GM23248 (cell line): ENCODE results near the gene EFCAB11. TPM values are rescaled to one million over a fixed set of nuclear protein-coding genes. Genes with fewer than 3 reads are reported as not detected.

Experiments used
- DNase-seq: peaks from one replicate; pipeline ENCODE4 v3.0.0-alpha.2; 2015
- H2AFZ ChIP-seq: fragments of 200-600 bp; sonication (generic); 2 replicates; pipeline ENCODE4 v1.6.1; 2016; ENCODE audit warnings: antibody characterized with exemption
- H3F3A ChIP-seq: fragments of 200-600 bp; sonication (generic); 2 replicates; pipeline ENCODE4 v1.6.1; 2016; ENCODE audit warnings: mild to moderate bottlenecking, antibody characterized with exemption, mixed run types; ENCODE audit not compliant: insufficient read depth
- H3K27ac ChIP-seq: fragments of 200-600 bp; sonication (generic); 2 replicates; pipeline ENCODE4 v1.5.1; 2016; ENCODE audit warnings: mild to moderate bottlenecking
- H3K27me3 ChIP-seq: fragments of 200-600 bp; sonication (generic); replicated peaks from 2 replicates; pipeline ENCODE4 v1.6.1; 2016; ENCODE audit warnings: mild to moderate bottlenecking; ENCODE audit not compliant: insufficient read depth
- H3K36me3 ChIP-seq: fragments of 200-600 bp; sonication (generic); 2 replicates; pipeline ENCODE4 v1.6.1; 2016; ENCODE audit warnings: low read depth, mild to moderate bottlenecking
- H3K4me1 ChIP-seq: fragments of 200-600 bp; sonication (generic); 2 replicates; pipeline ENCODE4 v1.6.1; 2016; ENCODE audit warnings: mild to moderate bottlenecking; ENCODE audit not compliant: insufficient read depth
- H3K4me2 ChIP-seq: fragments of 200-600 bp; sonication (generic); one replicate; pipeline ENCODE4 v1.6.1; 2016; ENCODE audit warnings: mild to moderate bottlenecking; ENCODE audit not compliant: unreplicated experiment
- H3K4me3 ChIP-seq: fragments of 200-600 bp; sonication (generic); 2 replicates; pipeline ENCODE4 v1.5.1; 2016; ENCODE audit warnings: mild to moderate bottlenecking
- H3K79me2 ChIP-seq: fragments of 200-600 bp; sonication (generic); 2 replicates; pipeline ENCODE4 v1.6.1; 2016; ENCODE audit warnings: mild to moderate bottlenecking; ENCODE audit not compliant: insufficient read depth
- H3K9ac ChIP-seq: fragments of 200-600 bp; sonication (generic); 2 replicates; pipeline ENCODE4 v1.6.1; 2016; ENCODE audit warnings: mild to moderate bottlenecking
- H3K9me2 ChIP-seq: fragments of 200-600 bp; sonication (generic); 2 replicates; pipeline ENCODE4 v1.6.1; 2016; ENCODE audit warnings: mixed run types, mild to moderate bottlenecking, moderate library complexity; ENCODE audit not compliant: insufficient read depth
- H3K9me3 ChIP-seq: fragments of 200-600 bp; sonication (generic); one replicate; pipeline ENCODE4 v1.6.1; 2017; ENCODE audit warnings: low read depth
- H4K20me1 ChIP-seq: fragments of 200-600 bp; sonication (generic); 2 replicates; pipeline ENCODE4 v1.6.0; 2016; ENCODE audit not compliant: insufficient read depth
- EZH2 ChIP-seq: fragments of 200-600 bp; sonication (generic); IDR thresholded peaks from 2 replicates; pipeline ENCODE4 v1.6.1; 2018; ENCODE audit warnings: antibody characterized with exemption, mild to moderate bottlenecking; ENCODE audit not compliant: insufficient read depth, poor library complexity, severe bottlenecking
- EZH2phosphoT487 ChIP-seq: fragments of 200-600 bp; sonication (generic); IDR thresholded peaks from 2 replicates; pipeline ENCODE4 v1.6.1; 2018; ENCODE audit warnings: antibody characterized with exemption, moderate library complexity, mild to moderate bottlenecking, low read depth; ENCODE audit not compliant: insufficient read depth
- WGBS, 2 experiments: methylation state at CpG; one replicate each; pipeline ENCODE4 v1.1.6; 2015 to 2017; ENCODE audit warnings: low lambda C conversion rate in 2 of 2, low coverage in 1 of 2; ENCODE audit errors: missing lambda C conversion rate in 2 of 2; 5-methylcytosine and 5-hydroxymethylcytosine counted together
- in situ Hi-C: fragments of 300-500 bp; cut with MboI; formaldehyde crosslinking; loops from 2 replicates; pipeline ENCODE4 v1.15.0; 2020
- polyA plus RNA-seq: library from polyadenylated mRNA; unstranded; fragments of >200 nt; fragmentation: Nextera tagmentation; extraction: Ambion mirVana; gene quantifications from 2 replicates; pipeline ENCODE4 v1.2.1, GENCODE V29; 2016
- total RNA-seq: library from RNA; depleted of rRNA; stranded (reverse); fragments of >200 nt; shearing (Covaris generic); gene quantifications from 2 replicates; pipeline ENCODE4 v1.2.3, GENCODE V29; 2014

EFCAB11 gene
- total and polyA plus RNA-seq, 2 experiments from 2014 or later: 7.9 to 16.4 TPM

DNA sequence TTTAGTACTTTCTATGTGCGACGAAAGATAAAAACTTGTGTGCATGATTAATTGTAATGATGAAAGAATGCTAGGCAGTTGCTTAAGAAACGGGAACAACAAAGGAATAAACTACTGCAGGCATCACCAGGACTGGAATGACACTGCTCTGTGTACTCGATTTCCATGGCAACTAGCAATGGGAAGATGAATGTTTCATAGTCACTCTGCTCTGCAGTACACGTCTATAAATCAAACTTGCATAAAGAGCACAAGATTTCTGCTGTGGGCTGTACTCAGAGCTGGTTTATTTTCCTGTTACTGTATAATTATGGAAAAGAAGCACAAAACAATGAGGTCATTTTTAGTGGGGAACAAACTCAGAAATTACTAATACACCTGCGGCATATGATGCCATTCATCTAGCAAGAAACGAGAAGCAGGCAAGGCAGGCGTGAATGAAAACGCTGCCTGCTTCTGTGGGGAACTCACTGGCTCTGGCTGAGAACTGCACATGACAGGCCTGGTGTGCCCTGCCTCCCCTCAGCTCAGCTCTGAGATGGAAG lies 41.8 kb downstream of the EFCAB11 start:
- peak overlapping the region; percentile 43; the same call in 1 of the 2 replicates for H3K4me3 ChIP-seq
- peak overlapping the region; percentile 84 for H3K9ac ChIP-seq
- H3K9me2 ChIP-seq: no peaks in the 10 kb centered on the region
- peaks cover 45% of the 10 kb centered on the region for H3K4me1 ChIP-seq
- WGBS, 2 experiments: 3 to 4% methylated on average over 9 of the region's 9 CpGs
- no peaks in the 10 kb centered on the region for H4K20me1 ChIP-seq
- peak overlapping the region; percentile 72 for H3K4me2 ChIP-seq
- DNase-seq: peak; percentile 99
- no peaks in the 10 kb centered on the region for H3K9me3 ChIP-seq
- H3F3A ChIP-seq: peaks cover 39% of the 10 kb centered on the region
- TF ChIP-seq EZH2 (no peak), EZH2phosphoT487 (no peak)
- no peak overlapping the region for H2AFZ ChIP-seq
- H3K36me3 ChIP-seq: no peaks in the 10 kb centered on the region
- peak overlapping the region; percentile 94 for H3K27ac ChIP-seq
- in situ Hi-C loops: loop anchor here (10.0 kb wide), 2 partner anchors 488 to 888 kb away; no protein-coding TSS in a partner anchor
- H3K27me3 ChIP-seq: no peaks in the 10 kb centered on the region
- no peaks in the 10 kb centered on the region for H3K79me2 ChIP-seq

DNA sequence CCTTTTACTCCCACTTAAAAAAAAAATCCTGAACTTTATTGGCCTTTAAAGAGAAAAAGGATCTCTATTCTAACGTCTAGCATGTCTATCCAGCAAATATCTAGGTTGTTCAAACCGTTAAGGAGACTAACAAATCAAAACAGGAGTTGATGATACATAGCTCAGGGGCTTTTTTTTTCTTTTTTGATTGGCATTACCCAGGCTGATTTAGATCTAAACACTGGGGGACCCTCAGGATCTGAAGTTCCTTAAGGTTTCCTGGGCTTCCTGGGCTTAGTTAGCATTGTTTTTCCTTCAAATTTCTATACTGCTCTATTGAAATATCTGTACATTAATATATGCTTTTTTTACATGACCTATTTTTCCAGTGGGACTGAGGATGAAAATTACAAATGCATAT lies 42.3 kb downstream of the EFCAB11 start:
- H3K9ac ChIP-seq: peak overlapping the region; percentile 84
- no peaks in the 10 kb centered on the region for H3K79me2 ChIP-seq
- in situ Hi-C loops: loop anchor here (10.0 kb wide), 2 partner anchors 487 to 887 kb away; no protein-coding TSS in a partner anchor
- peak overlapping the region; percentile 72 for H3K4me2 ChIP-seq
- peaks cover 34% of the 10 kb centered on the region for H3F3A ChIP-seq
- peak overlapping the region; percentile 38; the same call in 1 of the 2 replicates for H2AFZ ChIP-seq
- no peaks in the 10 kb centered on the region for H3K27me3 ChIP-seq
- 23 to 28% methylated on average over 2 of the region's 2 CpGs for WGBS, 2 experiments
- H4K20me1 ChIP-seq: no peaks in the 10 kb centered on the region
- H3K9me3 ChIP-seq: no peaks in the 10 kb centered on the region
- TF ChIP-seq EZH2 (no peak), EZH2phosphoT487 (no peak)
- H3K27ac ChIP-seq: peak overlapping the region; percentile 94
- H3K36me3 ChIP-seq: no peaks in the 10 kb centered on the region
- peaks cover 45% of the 10 kb centered on the region for H3K4me1 ChIP-seq
- H3K4me3 ChIP-seq: peak overlapping the region; percentile 43; the same call in 1 of the 2 replicates
- no peaks in the 10 kb centered on the region for H3K9me2 ChIP-seq
- DNase-seq: peak; percentile 35

DNA sequence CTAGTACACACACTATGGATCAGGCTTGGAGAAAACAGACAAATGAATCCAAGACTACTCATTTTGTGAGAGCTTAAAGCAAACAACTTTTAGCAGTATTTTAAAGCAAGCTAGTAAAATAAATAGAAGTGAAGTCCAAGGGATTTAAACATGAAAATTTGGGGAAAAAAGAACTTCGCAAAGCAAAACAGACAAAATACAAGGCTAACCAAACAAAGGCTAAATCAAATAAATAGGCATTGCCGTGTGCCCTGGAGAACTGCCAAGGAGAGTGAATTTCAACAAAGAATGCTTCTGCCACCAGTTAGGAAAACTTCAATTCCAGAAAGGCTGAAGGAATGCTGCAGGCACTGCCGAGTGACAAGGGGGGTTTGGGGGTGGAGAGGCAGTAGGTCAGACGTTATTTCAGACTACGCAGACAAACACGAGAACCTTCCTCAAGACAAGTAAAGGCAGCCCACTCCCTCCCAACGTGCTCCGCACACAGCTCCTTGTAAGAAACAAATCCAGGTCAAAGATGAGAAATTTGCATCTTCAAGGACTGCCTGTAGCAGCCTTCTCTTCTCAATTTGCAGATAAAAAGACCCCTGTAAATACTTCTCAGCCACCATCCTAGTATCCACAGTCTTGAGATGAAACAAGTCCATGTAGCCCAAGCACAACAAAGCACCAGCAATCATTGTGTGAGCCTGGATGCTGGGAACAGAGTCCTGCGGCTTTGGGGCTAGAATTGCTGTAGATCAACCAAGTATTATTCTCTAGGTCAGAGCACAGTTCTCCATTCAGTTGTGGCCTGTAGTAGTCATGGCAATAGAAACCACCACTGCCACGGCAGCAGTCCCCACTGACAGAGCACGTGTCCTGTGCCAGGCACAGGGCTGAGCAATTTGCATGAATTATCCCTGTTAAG lies 43.3 kb downstream of the EFCAB11 start:
- Histone ChIP-seq H3K4me2 (peak overlapping the region; percentile 72), H3K27ac (peak overlapping the region; percentile 94), H2AFZ (peak overlapping the region; percentile 38; the same call in 1 of the 2 replicates), H3K79me2 (no peaks in the 10 kb centered on the region), H3K36me3 (no peaks in the 10 kb centered on the region), H3K4me1 (peaks cover 36% of the 10 kb centered on the region), H3K9ac (peak overlapping the region; percentile 84), H3F3A (peaks cover 24% of the 10 kb centered on the region), H3K9me2 (no peaks in the 10 kb centered on the region), H3K27me3 (no peaks in the 10 kb centered on the region), H3K4me3 (no peak overlapping the region), H3K9me3 (no peaks in the 10 kb centered on the region), H4K20me1 (no peaks in the 10 kb centered on the region)
- WGBS, 2 experiments: 34 to 39% methylated on average over 11 of the region's 11 CpGs
- no peak for TF ChIP-seq EZH2phosphoT487
- TF ChIP-seq EZH2: no peak
- in situ Hi-C loops: loop anchor here (10.0 kb wide), 2 partner anchors 486 to 886 kb away; no protein-coding TSS in a partner anchor
- peak; percentile 72 for DNase-seq

DNA sequence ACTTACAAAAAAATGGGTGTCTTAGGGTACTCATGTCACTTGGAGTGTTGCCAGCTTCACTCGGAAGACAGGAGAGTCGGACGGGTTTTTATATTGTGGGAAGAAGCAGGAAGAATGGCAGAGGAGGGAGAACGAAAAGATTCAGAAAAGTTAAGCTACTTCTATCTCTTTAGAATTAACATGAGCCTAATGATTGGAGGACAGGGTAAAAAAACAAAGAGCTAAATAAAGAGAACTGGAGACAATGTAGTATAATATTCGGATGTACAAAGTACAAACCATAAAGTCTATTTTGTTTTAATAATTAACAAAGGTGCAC lies 43.9 kb downstream of the EFCAB11 start:
- Histone ChIP-seq H3K9ac (peak overlapping the region; percentile 84), H3K36me3 (no peaks in the 10 kb centered on the region), H3K27me3 (no peaks in the 10 kb centered on the region), H3K27ac (peak overlapping the region; percentile 94), H2AFZ (0 out of 2 replicates have a peak overlapping the region, but pooled peaks have one; percentile 38), H3K4me2 (peak overlapping the region; percentile 72), H3K79me2 (no peaks in the 10 kb centered on the region), H3K9me2 (no peaks in the 10 kb centered on the region), H3K9me3 (no peaks in the 10 kb centered on the region), H3F3A (peaks cover 18% of the 10 kb centered on the region), H3K4me1 (peaks cover 32% of the 10 kb centered on the region), H4K20me1 (no peaks in the 10 kb centered on the region), H3K4me3 (no peak overlapping the region)
- DNase-seq: no peak
- in situ Hi-C loops: loop anchor here (10.0 kb wide), 2 partner anchors 486 to 886 kb away; no protein-coding TSS in a partner anchor
- 53 to 60% methylated on average over 5 of the region's 5 CpGs for WGBS, 2 experiments
- TF ChIP-seq EZH2 (no peak), EZH2phosphoT487 (no peak)
